GM12878 (cell line): ENCODE results near the gene AFAP1. TPM values are rescaled to one million over a fixed set of nuclear protein-coding genes. Genes with fewer than 3 reads are reported as not detected.

Experiments used
- ATAC-seq: fragments of 200-7000 bp; cut with Tn5 transposase; 3 replicates; pipeline ENCODE4 v1.9.1; 2020; ENCODE audit warnings: mild to moderate bottlenecking, moderate library complexity
- BruUV-seq: library from RNA; stranded (reverse); fragments of 400-500 nt; replicated peaks from 2 replicates; lab custom pipeline; 2021; lab: Mats Ljungman, UMichigan
- CTCF ChIA-PET: fragments of 300-600 bp; sonication (Branson Sonifier 250); formaldehyde crosslinking; extraction: SDS; loops from one replicate; lab custom pipeline; 2021; ENCODE audit warnings: inconsistent platforms; lab: Yijun Ruan, JAX
- POLR2A ChIA-PET: fragments of 350-600 bp; formaldehyde crosslinking; extraction: SDS; loops from one replicate; lab custom pipeline; 2021; ENCODE audit warnings: inconsistent platforms; lab: Charles Lee
- RAD21 ChIA-PET: fragments of 300-600 bp; sonication (Branson Sonifier 250); formaldehyde crosslinking; loops from one replicate; lab custom pipeline; 2023; ENCODE audit warnings: antibody characterized with exemption; ENCODE audit not compliant: unreplicated experiment; lab: Charles Lee
- SMC1A ChIA-PET: fragments of 300-600 bp; sonication (Branson Sonifier 250); formaldehyde crosslinking; loops from one replicate; lab custom pipeline; 2023; ENCODE audit not compliant: unreplicated experiment, uncharacterized antibody; lab: Charles Lee
- DNase-seq: peaks from one replicate; pipeline ENCODE4 v3.0.0-alpha.2; 2011; ENCODE audit warnings: low read depth, low spot score
- FAIRE-seq: peaks from 3 replicates; lab custom pipeline; 2011; peaks lifted over from hg19 to GRCh38; lab: Jason Lieb, UNC
- H2AFZ ChIP-seq: 2 replicates; pipeline ENCODE4 v1.6.0; 2011; ENCODE audit warnings: low read depth, low read length, control low read depth; ENCODE audit not compliant: control insufficient read depth
- H3K27ac ChIP-seq: 2 replicates; pipeline ENCODE4 v1.5.1; 2011; ENCODE audit warnings: control low read depth; ENCODE audit not compliant: control insufficient read depth, insufficient read depth
- H3K27me3 ChIP-seq, 2 experiments: replicated peaks in 1 of 2; 2 replicates each; pipeline versions ENCODE4 v1.6.0 to v1.6.1; 2011; ENCODE audit warnings: low read length in 1 of 2; ENCODE audit not compliant: control insufficient read depth in 2 of 2, insufficient read depth in 2 of 2
- H3K36me3 ChIP-seq, 2 experiments: 2 replicates each; pipeline ENCODE4 v1.5.1; 2011; ENCODE audit warnings: low read length in 1 of 2; ENCODE audit not compliant: control insufficient read depth in 2 of 2, insufficient read depth in 2 of 2
- H3K4me1 ChIP-seq: 2 replicates; pipeline ENCODE4 v1.6.1; 2011; ENCODE audit warnings: mild to moderate bottlenecking, low read length, moderate library complexity, mixed read lengths; ENCODE audit not compliant: control insufficient read depth, insufficient read depth
- H3K4me2 ChIP-seq: 2 replicates; pipeline ENCODE4 v1.6.0; 2011; ENCODE audit warnings: control low read depth; ENCODE audit not compliant: control insufficient read depth, insufficient read depth
- H3K4me3 ChIP-seq: fragments of 200-600 bp; sonication (generic); 2 replicates; pipeline ENCODE4 v1.5.1; 2016
- H3K79me2 ChIP-seq: 2 replicates; pipeline ENCODE4 v1.6.0; 2011; ENCODE audit warnings: low read length; ENCODE audit not compliant: control insufficient read depth, insufficient read depth
- H3K9ac ChIP-seq: 2 replicates; pipeline ENCODE4 v1.8.0; 2011; ENCODE audit warnings: low read length, control low read depth, mixed read lengths; ENCODE audit not compliant: control insufficient read depth, insufficient read depth
- H3K9me3 ChIP-seq: replicated peaks from 3 replicates; pipeline ENCODE4 v1.5.1; 2011; ENCODE audit warnings: mild to moderate bottlenecking, low read length; ENCODE audit not compliant: control insufficient read depth, insufficient read depth
- H4K20me1 ChIP-seq: 2 replicates; pipeline ENCODE4 v1.6.0; 2011; ENCODE audit not compliant: control insufficient read depth, insufficient read depth
- ATF2 ChIP-seq: IDR thresholded peaks from 2 replicates; pipeline ENCODE4 v1.6.1; 2012; ENCODE audit warnings: low read length, inconsistent platforms
- BHLHE40 ChIP-seq, 2 experiments: fragments of 450-650 bp in 1 of 2; IDR thresholded peaks; 2 replicates each; pipeline ENCODE4 v1.6.1; 2011 to 2017; ENCODE audit warnings: low read depth in 2 of 2, borderline replicate concordance in 1 of 2, improper control_type of control experiment in 1 of 2, low read length in 1 of 2, mild to moderate bottlenecking in 1 of 2
- CREB1 ChIP-seq: IDR thresholded peaks from 2 replicates; pipeline ENCODE4 v1.6.1; 2012; ENCODE audit warnings: low read depth, mild to moderate bottlenecking, inconsistent platforms
- EGR1 ChIP-seq, 2 experiments: IDR thresholded peaks; 1 replicate in 1 of 2; 2 replicates in 1 of 2; pipeline ENCODE4 v1.6.1; 2011 to 2012; ENCODE audit warnings: low read depth in 2 of 2, low read length in 2 of 2, borderline replicate concordance in 1 of 2, mild to moderate bottlenecking in 1 of 2, moderate library complexity in 1 of 2
- FOS ChIP-seq: IDR thresholded peaks from 3 replicates; pipeline ENCODE4 v1.6.1; 2011; ENCODE audit warnings: borderline replicate concordance; ENCODE audit not compliant: insufficient read length; ENCODE audit errors: extremely low read depth
- FOXM1 ChIP-seq: IDR thresholded peaks from 2 replicates; pipeline ENCODE4 v1.6.1; 2012; ENCODE audit warnings: low read depth, mild to moderate bottlenecking, inconsistent platforms, low read length, moderate library complexity
- HDAC2 ChIP-seq: fragments of 200-600 bp; sonication (generic); IDR thresholded peaks from 2 replicates; pipeline ENCODE4 v1.6.1; 2017
- NKRF ChIP-seq: fragments of 450-650 bp; conservative IDR thresholded peaks from 2 replicates; pipeline ENCODE4 v1.6.1; 2017; ENCODE audit warnings: mild to moderate bottlenecking, moderate library complexity
- SP1 ChIP-seq: IDR thresholded peaks from one replicate; pipeline ENCODE4 v1.6.1; 2011; ENCODE audit warnings: low read depth, low read length
- WRNIP1 ChIP-seq: IDR thresholded peaks from 2 replicates; pipeline ENCODE4 v1.6.1; 2011; ENCODE audit warnings: low read depth, low read length, improper control_type of control experiment, borderline replicate concordance
- ZNF687 ChIP-seq: fragments of 450-650 bp; IDR thresholded peaks from 2 replicates; pipeline ENCODE4 v1.6.1; 2017; ENCODE audit warnings: mild to moderate bottlenecking, moderate library complexity
- WGBS: methylation state at CpG from one replicate; pipeline ENCODE4 v1.1.6; 2016; ENCODE audit warnings: low lambda C conversion rate; ENCODE audit not compliant: insufficient replicate concordance, insufficient coverage; ENCODE audit errors: missing lambda C conversion rate; 5-methylcytosine and 5-hydroxymethylcytosine counted together
- in situ Hi-C: fragments of 300-500 bp; cut with MboI; formaldehyde crosslinking; loops from 9 replicates; pipeline ENCODE4 v1.14.3; 2018; ENCODE audit warnings: mixed read lengths
- intact Hi-C: fragments of 100-400 bp; cut with micrococcal nuclease; formaldehyde crosslinking; loops from one replicate; pipeline ENCODE4 v1.14.2; 2022; ENCODE audit not compliant: unreplicated experiment
- polyA plus RNA-seq, 11 experiments: library from polyadenylated mRNA; depleted of rRNA in 4 of 11; unstranded in 6 of 11; stranded (reverse) in 5 of 11; fragments of >200 nt; fragmentation: Nextera tagmentation in 4 of 11; fragmentation: Illumina TruSeq in 1 of 11; extraction: Ambion mirVana in 4 of 11; extraction: Trizol in 1 of 11; gene quantifications; 1 replicate in 1 of 11; 2 replicates in 10 of 11; pipeline versions ENCODE4 v1.2.1 to v1.2.3, GENCODE V29; 2011 to 2016; ENCODE audit warnings: inconsistent platforms in 2 of 11, missing spikeins in 2 of 11, low read depth in 1 of 11
- total RNA-seq, 4 experiments: library from RNA; depleted of rRNA in 3 of 4; stranded (reverse); fragments of >200 nt in 3 of 4; fragmentation: Illumina TruSeq in 1 of 4; extraction: Trizol in 1 of 4; gene quantifications; 2 replicates each; pipeline versions ENCODE4 v1.2.1 to v1.2.3, GENCODE V29; 2013 to 2021
- TF ChIP-seq, protein P1 (sequence below): fragments of 150-350 bp; IDR thresholded peaks from 2 replicates; pipeline ENCODE4 v1.6.1; 2016; ENCODE audit warnings: low read depth, low read length

Gene AFAP1
- total and polyA plus RNA-seq, 10 of the 15 experiments (the other 5 are each of a cell fraction or from before 2014, with no cell fraction given) = 0.02 to 0.23 (median 0.09) TPM; not detected in 1

GRCh38 chr4:7926822-7927221 lies 12.8 kb downstream of the AFAP1 start (continued):
- TF ChIP-seq ZNF687 = no peak
- no peak for TF ChIP-seq EGR1 (IDR thresholded peaks at IDR 0.05; ENCODE audit: borderline replicate concordance in 1 of 2, low read depth in 2 of 2, low read length in 2 of 2)
- TF ChIP-seq SP1 = no peak

GRCh38 chr4:7924570-7924969 lies 15.1 kb downstream of the AFAP1 start:
- no peak overlapping the region for H3K4me3 ChIP-seq
- no peak for ATAC-seq
- H3K79me2 ChIP-seq = no peaks in the 10 kb centered on the region
- no peak overlapping the region for H2AFZ ChIP-seq
- H3K27ac ChIP-seq = no peak overlapping the region
- H3K9ac ChIP-seq = no peak overlapping the region
- H3K36me3 ChIP-seq = no peaks in the 10 kb centered on the region
- no peaks in the 10 kb centered on the region for H3K4me1 ChIP-seq
- DNase-seq = no peak
- FAIRE-seq = no peak
- H3K4me2 ChIP-seq = no peak overlapping the region
- no peaks in the 10 kb centered on the region; a peak in 2 of 4 replicates for H3K27me3 ChIP-seq
- 0% methylated on average over 4 of the region's 4 CpGs for WGBS
- intact Hi-C loops = no loop called here
- BruUV-seq = no TSS peak
- SMC1A ChIA-PET = no interaction called here
- POLR2A ChIA-PET = no interaction called here
- H4K20me1 ChIP-seq = no peaks in the 10 kb centered on the region
- RAD21 ChIA-PET = no interaction called here
- CTCF ChIA-PET = no interaction called here
- no peaks in the 10 kb centered on the region; the same call in 2 of the 3 replicates for H3K9me3 ChIP-seq
- in situ Hi-C loops = no loop called here
- TF ChIP-seq BHLHE40 (IDR thresholded peaks at IDR 0.05; ENCODE audit: borderline replicate concordance in 1 of 2, low read depth in 2 of 2, low read length in 1 of 2) = no peak
- no peak for TF ChIP-seq NKRF
- TF ChIP-seq CREB1 = no peak
- TF ChIP-seq HDAC2 = no peak
- no peak for TF ChIP-seq ATF2
- no peak for TF ChIP-seq FOS
- TF ChIP-seq FOXM1 = no peak
- TF ChIP-seq, protein P1, sequence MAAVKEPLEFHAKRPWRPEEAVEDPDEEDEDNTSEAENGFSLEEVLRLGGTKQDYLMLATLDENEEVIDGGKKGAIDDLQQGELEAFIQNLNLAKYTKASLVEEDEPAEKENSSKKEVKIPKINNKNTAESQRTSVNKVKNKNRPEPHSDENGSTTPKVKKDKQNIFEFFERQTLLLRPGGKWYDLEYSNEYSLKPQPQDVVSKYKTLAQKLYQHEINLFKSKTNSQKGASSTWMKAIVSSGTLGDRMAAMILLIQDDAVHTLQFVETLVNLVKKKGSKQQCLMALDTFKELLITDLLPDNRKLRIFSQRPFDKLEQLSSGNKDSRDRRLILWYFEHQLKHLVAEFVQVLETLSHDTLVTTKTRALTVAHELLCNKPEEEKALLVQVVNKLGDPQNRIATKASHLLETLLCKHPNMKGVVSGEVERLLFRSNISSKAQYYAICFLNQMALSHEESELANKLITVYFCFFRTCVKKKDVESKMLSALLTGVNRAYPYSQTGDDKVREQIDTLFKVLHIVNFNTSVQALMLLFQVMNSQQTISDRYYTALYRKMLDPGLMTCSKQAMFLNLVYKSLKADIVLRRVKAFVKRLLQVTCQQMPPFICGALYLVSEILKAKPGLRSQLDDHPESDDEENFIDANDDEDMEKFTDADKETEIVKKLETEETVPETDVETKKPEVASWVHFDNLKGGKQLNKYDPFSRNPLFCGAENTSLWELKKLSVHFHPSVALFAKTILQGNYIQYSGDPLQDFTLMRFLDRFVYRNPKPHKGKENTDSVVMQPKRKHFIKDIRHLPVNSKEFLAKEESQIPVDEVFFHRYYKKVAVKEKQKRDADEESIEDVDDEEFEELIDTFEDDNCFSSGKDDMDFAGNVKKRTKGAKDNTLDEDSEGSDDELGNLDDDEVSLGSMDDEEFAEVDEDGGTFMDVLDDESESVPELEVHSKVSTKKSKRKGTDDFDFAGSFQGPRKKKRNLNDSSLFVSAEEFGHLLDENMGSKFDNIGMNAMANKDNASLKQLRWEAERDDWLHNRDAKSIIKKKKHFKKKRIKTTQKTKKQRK = no peak
- no peak for TF ChIP-seq WRNIP1
